Stimulated activated CD4-positive, alpha-beta T cell treated with anti-CD3 and anti-CD28 coated beads, TNF-alpha, amount 100 ng/mL, for 4 hours (primary cell): Measurements from ENCODE around the gene ST6GALNAC5.

ENCODE experiments used
- DNase-seq, 3 experiments: peaks; one replicate each; pipeline ENCODE4 v3.0.0-alpha.2; 2020; ENCODE audit warnings: low read depth in 3 of 3

Gene ST6GALNAC5

GRCh38 chr1:77047978-77048614 lies 180.8 kb downstream of the ST6GALNAC5 start:
- no peak for DNase-seq

GRCh38 chr1:77048615-77049005 lies 181.3 kb downstream of the ST6GALNAC5 start:
- DNase-seq, result no peak

- no peak for DNase-seq
Measured at GRCh38 chr1:77051425-77051824, 184.1 kb downstream of the ST6GALNAC5 start.

- DNase-seq, result no peak
Measured at GRCh38 chr1:77056525-77056924, 189.2 kb downstream of the ST6GALNAC5 start.

GRCh38 chr1:77057994-77058585 lies 190.8 kb downstream of the ST6GALNAC5 start:
- DNase-seq, result no peak

GRCh38 chr1:77060000-77060399 lies 192.7 kb downstream of the ST6GALNAC5 start:
- no peak for DNase-seq

GRCh38 chr1:77061162-77061561 lies 193.9 kb downstream of the ST6GALNAC5 start:
- no peak for DNase-seq

GRCh38 chr1:77063118-77063517 lies 195.8 kb downstream of the ST6GALNAC5 start:
- no peak for DNase-seq

GRCh38 chr1:77064246-77064645 lies 197.0 kb downstream of the ST6GALNAC5 start:
- DNase-seq, result no peak

- DNase-seq, result no peak
Measured at GRCh38 chr1:77065693-77066342, 198.5 kb downstream of the ST6GALNAC5 start.

GRCh38 chr1:77068013-77068412 lies 200.7 kb downstream of the ST6GALNAC5 start:
- no peak for DNase-seq

- no peak for DNase-seq
Measured at GRCh38 chr1:77076759-77077158, 209.5 kb downstream of the ST6GALNAC5 start.

- no peak for DNase-seq
Measured at GRCh38 chr1:77081834-77082233, 214.6 kb downstream of the ST6GALNAC5 start.

- no peak for DNase-seq
Measured at GRCh38 chr1:77084457-77084856, 217.2 kb downstream of the ST6GALNAC5 start.

- DNase-seq, result no peak
Measured at GRCh38 chr1:77085109-77085508, 217.8 kb downstream of the ST6GALNAC5 start.

- no peak for DNase-seq
Measured at GRCh38 chr1:77089756-77090155, 222.5 kb downstream of the ST6GALNAC5 start.

- no peak for DNase-seq
Measured at GRCh38 chr1:77095236-77095635, 228.0 kb downstream of the ST6GALNAC5 start.

- no peak for DNase-seq
Measured at GRCh38 chr1:77096496-77097255, 229.4 kb downstream of the ST6GALNAC5 start.

- no peak for DNase-seq
Measured at GRCh38 chr1:77100875-77101274, 233.6 kb downstream of the ST6GALNAC5 start.

GRCh38 chr1:77103486-77103885 lies 236.2 kb downstream of the ST6GALNAC5 start:
- DNase-seq, result no peak

- no peak for DNase-seq
Measured at GRCh38 chr1:77104672-77105071, 237.4 kb downstream of the ST6GALNAC5 start.
